DMS153 (cell line): ENCODE results near the gene RNASET2.

Source experiments
- DNase-seq: peaks from one replicate; lab custom pipeline; 2025; lab: John Stamatoyannopoulos, UW

The RNASET2 gene

DNA sequence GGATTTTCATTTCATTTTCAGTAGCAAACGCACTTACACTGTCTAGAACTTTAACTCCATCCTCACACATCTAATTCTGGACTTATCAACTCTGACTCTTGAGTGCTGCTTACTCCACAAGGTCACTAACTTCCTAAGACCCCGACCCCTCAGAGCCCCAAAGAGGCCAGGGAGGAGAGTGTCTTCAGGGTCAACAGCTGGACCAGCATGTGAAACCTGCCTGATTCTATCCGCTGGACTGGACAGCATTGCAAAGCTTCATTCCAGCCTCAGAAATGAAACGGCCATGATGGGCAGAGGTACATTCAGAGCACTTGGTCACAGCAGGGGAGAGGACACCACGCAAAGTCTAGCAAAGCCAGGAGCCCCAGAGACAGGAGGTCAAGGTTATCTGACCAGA, 9.1 kb downstream of the RNASET2 start:
- no peak for DNase-seq

DNA sequence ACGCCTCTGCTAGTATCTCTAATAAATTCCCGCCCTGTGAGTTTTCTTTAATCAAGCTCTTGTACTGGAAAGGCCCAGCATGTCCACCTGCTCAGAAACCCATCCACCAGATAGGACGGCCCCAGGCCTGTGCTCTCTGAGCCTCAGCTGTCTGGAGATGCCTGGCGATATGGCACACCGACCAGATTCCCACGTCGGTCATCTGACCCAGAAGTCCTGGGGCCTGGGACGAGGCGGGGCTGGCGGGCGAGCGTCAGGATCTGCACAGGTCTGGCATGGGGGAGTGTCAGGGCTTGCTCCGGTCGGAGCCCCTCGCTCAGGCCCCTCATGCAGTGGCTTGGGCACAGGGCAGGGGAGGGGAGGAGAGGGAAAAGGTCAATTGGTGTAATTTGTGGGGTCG, 10.2 kb downstream of the RNASET2 start:
- DNase-seq: no peak

DNA sequence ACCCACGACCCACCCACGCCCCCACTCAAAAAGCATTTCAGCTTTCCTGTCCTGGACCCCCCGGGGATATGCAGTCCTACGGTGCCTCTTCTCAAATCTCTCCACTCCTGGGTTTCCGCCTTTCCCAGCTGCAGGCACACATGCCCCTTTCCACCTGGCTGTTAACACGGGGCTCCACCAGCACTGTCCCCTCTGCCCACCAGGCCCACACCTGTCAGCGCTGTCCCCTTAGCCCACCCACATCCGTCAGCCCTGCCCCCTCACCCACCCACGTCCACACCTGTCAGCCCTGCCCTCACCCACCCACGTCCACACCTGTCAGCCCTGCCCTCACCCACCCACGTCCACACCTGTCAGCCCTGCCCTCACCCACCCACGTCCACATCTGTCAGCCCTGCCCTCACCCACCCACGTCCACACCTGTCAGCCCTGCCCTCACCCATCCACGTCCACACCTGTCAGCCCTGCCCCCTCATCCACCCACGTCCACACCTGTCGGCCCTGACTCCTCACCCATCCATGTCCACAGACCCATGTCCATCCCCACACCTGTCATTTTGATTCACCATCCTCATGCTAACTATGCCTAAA, 11.6 kb downstream of the RNASET2 start:
- no peak for DNase-seq

DNA sequence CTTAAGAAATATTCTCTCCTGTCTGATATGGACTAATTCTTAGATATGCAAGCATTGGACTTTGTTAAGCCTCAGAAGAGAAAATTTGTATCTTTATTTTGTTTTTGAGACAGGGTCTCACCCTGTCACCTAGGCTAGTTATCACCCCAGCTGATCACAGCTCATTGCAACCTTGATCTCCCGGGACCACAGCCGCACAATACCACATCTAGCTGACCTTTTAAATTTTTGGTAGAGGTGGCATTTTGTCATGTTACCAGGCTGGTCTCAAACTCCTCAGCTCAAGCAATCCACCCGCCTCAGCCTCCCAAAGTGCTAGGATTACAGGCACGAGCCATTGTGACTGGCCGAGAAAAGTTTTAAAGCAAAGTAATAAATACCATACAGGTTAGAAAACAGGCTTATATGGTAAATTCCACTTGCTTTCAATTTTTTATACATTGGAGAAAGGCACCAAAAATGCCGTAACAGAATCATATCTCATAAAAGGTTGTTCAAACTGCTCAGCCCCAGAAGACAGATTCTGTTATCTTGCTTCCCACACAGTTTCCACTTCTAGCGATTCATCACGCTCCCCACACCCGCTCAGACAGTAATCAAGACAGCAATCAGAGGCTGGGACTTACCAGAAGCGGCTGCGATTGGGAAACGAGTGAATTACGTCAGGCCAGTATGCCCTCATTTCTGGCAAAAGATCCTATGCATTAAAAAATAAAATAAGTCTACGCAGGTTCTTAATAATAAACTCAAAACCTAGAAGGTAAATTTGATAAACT, 13.8 kb downstream of the RNASET2 start:
- DNase-seq: no peak

DNA sequence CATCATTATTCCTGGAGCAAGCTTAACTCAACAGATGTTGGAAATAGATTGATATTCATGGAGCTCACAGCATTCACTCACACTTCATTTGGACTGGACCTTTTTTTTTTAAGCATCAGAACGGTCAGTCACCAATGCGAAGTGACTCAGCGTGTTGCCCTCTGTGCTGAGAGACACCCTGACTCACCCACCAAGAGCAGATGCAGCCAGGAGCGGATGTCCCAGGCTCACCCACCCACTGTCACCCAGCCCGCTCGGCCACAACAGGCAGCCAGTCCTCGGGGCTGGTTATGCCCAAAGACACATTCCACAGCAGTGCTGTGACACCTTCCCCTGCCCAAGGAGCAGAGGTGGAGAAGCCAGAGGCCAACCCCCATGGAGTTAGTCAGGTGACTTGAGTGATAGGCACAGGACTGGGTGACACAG, 15.7 kb downstream of the RNASET2 start:
- DNase-seq: no peak

DNA sequence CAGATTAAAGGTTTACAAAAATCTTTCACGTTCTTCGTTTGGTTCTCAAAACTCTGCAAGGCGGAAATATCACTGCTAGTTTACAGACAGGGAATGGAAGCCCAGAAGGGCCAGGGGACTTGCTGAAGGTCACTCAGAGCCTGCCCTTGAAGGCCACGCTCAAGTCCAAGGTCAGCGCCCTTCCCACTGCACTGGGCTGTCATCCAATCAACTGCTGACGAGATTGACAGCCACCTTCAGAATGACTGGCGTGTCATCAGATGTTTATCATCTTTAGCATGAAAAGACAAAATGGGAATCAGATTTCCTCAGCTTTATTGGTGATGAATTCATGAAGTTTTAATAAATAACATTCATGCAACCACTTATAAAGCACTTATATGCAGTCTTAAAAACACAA, 16.5 kb downstream of the RNASET2 start:
- DNase-seq: no peak

DNA sequence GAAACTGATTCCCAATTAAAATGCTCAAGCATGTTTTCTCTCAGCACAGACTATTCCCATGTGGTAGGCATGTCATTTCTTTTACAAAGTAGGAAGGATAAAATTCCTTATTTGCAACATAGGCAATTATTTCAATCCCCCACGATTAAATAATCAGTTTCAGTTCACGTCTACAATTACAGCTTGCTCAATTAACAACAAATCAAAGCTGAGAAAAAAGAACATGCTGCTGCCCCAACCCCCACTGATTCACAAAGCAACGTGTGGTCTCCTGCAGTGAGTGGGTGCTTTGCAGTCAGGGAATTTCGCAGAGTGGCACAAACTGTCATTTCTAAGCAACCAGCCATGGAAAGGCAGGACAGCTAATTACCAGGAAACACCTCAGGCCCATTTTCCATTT, 17.0 kb downstream of the RNASET2 start:
- no peak for DNase-seq

DNA sequence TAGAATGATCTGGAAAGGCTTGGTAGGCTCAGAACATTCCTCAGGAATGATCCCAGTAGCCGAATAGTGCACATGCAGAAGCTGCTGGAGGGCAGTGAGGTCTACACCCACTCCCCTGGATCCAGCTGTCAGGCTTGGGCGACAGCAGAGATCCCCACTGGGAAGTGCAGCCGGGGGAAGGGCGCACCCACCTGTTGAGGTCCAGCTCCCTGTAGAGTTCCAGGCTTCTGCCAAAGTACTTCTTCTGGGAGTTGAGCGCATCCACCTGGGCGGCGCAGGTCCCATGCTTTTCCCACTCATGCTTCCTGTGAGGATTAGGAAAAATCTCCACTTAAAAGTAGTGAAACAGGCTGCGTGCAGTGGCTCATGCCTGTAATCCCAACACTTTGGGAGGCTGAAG, 17.6 kb downstream of the RNASET2 start:
- DNase-seq: no peak

DNA sequence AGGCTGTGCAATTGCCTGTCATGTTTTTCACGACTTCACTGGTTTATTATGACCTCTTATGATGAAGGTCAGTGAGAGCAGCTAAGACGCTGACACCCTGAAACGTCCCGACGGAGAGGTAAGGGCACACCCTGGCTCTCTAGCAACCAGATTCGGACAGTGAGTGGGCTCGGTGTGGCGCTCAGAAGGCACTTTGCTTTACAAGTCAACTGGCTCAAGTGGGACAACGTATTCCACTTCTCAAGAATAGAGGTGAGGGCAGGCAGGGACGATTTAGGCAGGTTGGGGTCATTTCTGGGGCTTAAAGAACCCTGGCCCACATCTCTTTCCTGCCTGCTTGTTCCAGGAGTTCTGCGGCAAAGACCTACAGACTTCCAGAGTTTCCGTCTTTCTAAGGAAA, 18.2 kb downstream of the RNASET2 start:
- no peak for DNase-seq

DNA sequence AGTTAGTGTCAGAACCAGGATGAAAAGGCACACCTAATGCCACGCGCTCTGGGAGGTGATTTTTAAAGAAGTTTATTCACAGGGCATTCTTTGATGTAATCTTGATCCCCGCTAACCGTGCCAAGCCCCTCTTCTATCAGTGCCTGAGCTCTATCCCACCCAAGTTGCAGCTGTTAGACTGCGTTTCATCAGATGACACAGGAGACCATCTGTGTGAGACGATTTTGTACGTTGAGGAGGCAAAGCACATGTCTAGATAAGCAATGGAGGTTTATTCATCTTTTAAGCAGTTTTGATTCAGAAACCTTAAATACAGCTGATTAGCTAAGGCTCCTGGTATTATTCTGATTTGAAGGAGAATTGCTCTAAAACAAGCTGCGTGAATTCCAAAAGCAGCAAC, 18.6 kb downstream of the RNASET2 start:
- no peak for DNase-seq

DNA sequence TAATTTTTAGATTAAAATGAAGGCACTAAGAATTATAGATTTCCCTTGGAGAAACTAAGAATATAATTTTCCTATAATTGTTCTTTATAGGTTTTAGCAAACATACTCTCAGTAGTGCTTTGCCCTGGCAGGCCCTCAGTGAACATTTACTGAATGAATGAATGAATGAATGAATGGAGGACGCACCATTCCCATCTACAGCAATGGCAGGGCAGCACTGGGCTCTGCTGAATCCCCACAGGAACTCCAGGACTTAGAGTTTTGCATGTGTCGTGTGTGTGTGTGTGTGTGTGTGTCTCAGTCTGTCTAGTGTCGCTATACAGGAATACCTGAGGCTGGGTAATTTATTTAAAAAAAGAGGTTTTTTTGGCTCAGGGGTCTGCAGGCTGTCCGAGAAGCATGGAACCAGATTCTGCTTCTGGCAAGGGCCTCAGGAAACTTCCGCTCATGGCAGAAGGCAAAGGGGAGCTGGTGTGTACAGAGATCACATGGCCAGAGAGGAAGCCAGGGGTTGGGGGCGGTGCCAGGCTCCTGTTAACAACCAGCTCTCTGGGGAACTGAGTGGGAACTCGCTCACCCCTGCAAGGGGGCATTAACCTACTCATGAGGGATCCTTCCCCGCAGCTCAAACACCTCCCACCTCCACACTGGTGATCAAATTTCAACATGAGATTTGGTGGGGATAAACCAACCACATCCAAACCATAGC, 20.1 kb downstream of the RNASET2 start:
- DNase-seq: no peak

DNA sequence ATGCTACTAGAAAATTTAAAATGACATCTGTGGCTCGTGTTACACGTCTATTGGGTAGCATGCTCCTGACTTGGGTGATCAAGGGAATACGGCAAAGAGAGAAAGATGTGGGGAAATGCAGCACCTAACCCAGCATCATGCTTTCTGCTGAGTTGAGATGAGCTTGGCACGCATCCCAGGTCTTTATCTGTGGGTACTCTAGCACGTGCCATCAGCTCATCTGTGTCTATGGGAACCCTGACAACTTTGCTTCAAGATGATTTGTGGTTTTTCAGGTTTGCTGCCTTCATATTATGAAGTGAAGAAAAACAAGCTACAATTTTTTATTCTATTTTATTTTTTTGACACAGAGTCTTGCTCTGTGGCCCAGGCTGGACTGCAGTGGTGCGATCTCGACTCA, 21.0 kb downstream of the RNASET2 start:
- no peak for DNase-seq

DNA sequence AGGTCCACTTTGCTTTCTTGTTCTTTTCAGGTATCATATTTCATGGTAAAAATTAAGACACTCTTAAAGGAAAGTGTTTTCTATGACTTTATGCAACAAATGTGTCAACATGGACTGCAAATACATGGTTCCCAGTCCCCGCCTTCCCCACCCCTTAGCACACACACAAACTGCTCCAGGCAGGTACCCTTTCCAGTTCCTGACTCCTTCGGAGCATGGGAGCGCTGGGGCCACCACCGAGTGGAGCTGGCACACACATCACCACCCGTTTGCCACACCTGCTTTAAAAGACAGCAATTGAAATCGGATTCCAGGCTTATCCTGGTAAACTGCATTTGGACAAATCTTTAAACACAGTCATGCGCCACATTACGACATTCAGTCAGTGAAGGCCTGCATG, 22.2 kb downstream of the RNASET2 start:
- DNase-seq: no peak

DNA sequence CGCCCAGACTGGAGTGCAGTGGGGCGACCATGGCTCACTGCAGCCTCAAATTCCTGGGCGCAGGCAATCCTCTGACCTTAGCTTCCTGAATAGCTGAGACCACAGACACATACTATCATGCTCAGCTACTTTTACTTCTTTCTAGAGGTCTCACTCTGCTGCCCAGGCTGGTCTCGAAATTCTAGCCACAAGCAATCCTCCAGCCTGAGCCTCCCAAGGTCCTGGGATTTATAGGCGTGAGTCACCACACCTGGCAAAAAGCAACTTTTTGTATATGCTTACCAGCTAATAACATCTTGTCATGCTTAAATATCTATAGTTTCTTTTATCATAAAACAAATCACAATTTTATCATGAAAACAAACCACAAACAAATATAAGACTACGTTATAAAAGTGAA, 23.0 kb downstream of the RNASET2 start:
- DNase-seq: no peak

DNA sequence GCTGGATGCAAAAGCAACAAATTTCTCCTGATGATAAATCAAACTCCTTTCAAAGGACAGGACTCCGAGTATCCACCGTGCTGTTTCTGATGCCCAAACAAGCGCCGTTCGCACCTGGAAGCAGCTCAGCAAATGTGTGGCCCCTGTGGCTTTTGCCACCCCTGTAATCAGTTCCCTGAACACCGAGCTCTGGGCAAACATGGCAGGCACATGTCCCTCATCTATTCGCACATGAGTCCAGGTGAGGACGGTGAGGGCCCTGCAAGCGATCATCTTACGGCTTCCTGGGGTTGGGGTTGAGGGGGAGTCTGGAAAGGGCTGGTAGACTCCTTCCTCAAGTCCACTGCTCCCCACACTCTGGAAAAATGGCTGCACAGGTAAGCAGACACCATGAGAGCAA, 23.7 kb downstream of the RNASET2 start:
- no peak for DNase-seq

DNA sequence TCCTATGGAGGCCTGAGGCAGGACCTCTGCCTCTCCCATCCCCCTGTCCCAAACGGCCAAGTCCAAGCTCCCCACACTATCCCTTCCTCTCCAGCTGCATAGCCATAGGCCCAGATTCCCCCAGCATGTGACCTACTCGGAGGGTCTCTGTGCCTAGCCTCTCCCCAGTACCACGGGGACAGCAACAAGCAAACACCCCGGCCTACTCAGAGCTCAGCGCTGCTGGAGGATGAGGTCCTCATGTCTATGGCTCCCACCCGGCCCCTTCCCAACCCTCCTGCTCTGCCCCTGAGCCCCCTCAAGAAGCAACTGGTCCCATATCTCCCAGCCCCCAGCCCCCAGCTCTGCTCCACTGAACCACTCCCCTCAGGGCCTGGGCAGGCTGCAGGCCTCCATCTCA, 24.2 kb downstream of the RNASET2 start:
- no peak for DNase-seq

DNA sequence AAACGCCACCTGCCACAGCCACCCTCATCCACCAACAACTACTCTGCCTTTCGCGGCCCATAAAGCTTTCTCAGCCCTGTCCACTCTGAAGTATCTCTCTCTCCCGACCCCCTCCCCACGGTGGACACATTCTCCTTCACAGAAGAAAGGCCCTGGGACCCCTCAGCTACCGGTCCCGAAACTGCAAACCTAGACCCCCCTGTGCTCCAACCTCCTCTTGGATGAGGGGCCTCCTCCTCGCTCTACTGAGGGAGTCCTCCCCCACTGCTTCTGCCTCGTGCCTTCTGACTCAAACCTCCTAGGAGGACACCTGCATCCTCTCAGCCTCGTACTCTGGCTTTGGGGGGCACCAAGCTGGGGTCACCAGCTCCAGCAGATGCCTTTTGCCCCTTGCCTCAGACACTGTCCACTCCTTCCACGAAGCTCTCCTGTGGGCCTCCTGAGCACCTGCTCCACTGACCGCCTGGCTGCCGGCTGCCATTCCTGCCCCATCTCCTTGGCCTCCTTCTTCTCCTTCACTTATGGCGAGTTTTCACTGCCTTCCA, 24.9 kb downstream of the RNASET2 start:
- no peak for DNase-seq

DNA sequence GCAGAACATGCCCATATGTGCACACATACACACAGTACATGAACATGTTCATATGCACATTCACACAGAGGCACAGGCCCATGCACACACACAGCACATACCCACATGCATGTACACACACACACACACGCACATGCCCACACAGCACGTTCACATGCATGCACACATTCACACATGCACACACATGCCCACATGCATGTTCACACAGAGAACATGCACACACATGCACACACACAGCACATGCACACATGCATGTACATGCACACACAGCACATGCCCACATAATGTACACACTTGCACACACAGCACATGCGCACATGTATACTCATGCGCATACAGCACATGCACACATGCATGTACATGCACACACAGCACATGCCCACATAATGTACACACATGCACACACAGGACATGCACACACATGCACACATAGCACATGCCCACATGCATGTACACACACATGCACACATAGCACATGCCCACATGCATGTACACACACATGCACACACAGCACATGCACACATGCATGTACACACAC, 25.9 kb downstream of the RNASET2 start:
- DNase-seq: no peak

DNA sequence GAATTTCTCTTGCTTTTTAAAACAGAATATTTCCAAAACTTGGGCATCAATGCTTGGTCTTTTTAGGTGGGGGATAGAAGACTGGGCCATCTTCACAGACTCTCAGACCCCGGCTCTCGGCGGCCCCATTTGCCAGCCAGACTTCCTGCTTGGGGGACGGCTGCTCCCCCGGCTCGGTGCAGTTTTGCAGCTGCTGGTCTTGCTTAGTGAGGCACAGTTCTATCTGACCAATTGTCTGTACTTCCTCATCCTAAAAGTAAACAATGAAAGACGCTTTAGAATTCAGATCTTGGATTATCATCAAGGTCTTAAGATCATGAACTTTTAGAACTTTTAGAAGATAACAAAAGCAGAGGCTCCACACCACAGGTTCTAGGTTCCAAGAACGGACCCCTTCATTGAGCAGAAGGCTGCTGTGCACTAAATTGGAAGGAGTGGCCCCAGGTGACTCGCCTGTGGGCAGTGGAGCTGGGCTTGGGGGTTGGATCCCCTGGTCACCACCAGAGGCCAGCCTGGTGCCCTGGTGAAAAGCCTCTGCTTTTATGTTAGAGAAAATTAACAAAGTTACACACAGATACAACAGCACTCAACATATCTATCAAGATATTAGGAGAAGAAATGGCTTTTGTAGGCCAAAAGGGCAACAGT, 26.7 kb downstream of the RNASET2 start:
- DNase-seq: no peak

DNA sequence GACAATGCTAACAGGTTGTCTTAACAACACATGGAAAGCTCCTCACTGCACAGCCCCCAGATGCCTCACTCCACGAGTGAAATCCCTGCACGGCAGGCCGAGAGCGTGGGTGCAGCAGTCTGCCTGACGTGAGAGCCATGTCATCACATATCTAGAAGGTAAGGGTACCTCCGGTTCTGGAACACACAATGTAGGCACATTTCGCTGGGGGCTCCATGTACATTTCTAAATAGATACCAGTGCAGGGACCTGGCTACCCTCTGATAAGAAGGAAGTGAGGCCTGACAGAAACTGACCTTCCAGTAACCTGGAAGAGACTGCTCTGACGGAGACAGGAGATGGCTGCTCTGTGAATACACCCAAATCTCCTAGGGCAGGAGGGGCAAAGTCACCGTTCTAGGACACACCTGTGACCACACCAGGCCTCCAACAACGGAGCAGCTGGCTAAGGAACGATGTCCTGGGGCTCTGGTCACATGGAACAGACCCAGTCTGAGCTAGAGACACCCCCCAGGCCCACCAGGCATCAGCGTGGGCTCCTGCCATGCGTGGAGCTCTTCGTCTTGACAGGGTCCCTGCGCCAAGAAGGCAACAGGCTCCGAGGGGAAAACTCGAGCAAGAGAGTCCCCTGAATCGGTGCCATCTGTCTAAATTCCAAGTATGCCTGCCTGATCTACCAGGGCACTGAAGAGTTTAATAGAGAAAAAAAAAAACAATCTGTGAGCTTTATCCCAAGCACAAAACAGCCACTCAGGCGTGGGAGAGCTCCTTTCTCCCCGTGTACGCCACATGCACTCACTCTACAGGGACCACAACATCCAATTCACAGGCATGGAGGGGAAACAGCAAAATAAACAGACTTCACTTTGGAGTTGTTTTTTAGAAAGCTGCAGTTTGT, 27.5 kb downstream of the RNASET2 start:
- DNase-seq: no peak

DNA sequence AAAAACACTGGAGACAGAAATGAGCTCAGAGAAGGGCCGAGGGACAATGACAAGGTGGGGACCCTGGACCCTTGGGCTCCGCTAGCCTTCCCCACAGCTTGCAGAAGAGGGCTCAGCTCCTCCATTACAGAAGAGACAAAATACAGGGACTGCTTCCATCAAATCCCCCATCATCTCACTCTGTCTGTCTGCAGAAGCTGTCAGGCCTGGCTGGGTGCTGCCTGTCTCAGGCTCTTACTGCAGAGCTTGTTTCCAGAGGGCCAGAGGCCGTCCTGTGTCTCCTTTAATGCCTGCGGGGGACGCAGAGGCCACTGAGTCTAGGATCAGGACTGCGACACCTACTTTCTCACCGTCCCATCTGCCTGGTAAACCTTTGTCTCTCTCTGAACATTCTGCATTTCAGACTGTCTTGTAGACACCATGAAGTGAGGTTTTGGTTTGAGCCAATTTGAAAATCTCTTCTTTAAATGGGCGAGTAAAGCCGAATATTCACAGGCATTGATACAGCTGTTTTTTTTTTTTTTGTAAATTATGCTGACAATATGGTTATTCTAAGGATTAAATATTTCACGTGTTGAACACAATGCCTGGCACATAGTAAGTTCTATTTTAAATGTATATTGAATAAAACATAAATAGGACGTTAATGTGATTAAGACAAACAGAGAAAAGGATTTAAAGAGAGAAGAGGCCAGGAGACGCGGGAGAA, 28.3 kb downstream of the RNASET2 start:
- DNase-seq: no peak
